ENCODE data around the gene IQCM.

- TF ChIP-seq GATA3 (IDR thresholded peaks at IDR 0.05; ENCODE audit: low read depth, low read length): no peak
- no peak for TF ChIP-seq GATA2 (IDR thresholded peaks at IDR 0.05; ENCODE audit: low read depth, low read length)
Measured at GRCh38 chr4:149347139-149347538, 468.5 kb downstream of the IQCM start.
